Measurements from ENCODE around the gene PRPF38A. TPM values are rescaled to one million over a fixed set of nuclear protein-coding genes. Genes with fewer than 3 reads are reported as not detected.
A peak's percentile ranks its signal among the peaks of the same experiment; 100 is the strongest.
"Not testable (repeated sequence)": the region's sequence is repeated elsewhere in the genome, so short reads cannot be mapped to it uniquely, and the experiment has no call there.

Gene PRPF38A
- total RNA-seq, 2 donors from 2014 or later, result 72.7 to 74.3 TPM

GRCh38 chr1:52366517-52366827 lies 37.9 kb upstream of the PRPF38A start:
- 41 to 58% methylated on average over 8 of the region's 8 CpGs for WGBS, 2 experiments (ENCODE audit: insufficient coverage in 1 of 2, insufficient read length in 1 of 2)
- no peak overlapping the region for H3K27ac ChIP-seq (ENCODE audit: low read depth, low read length)

GRCh38 chr1:52367272-52367671 lies 37.1 kb upstream of the PRPF38A start:
- peaks cover 22% of the 10 kb centered on the region for H3K4me1 Mint-ChIP-seq
- Histone ChIP-seq H3K9ac (ENCODE audit: extremely low read depth, low read length, poor library complexity, severe bottlenecking) (no peak overlapping the region), H3K4me3 (ENCODE audit: low read length) (peak overlapping the region; percentile 96), H3K27me3 (ENCODE audit: control insufficient read depth, insufficient read depth, low read length, poor library complexity, severe bottlenecking) (no peaks in the 10 kb centered on the region), H3K4me1 (ENCODE audit: control insufficient read depth, insufficient read depth, low read length) (no peaks in the 10 kb centered on the region), H3K27ac (ENCODE audit: low read depth, low read length) (no peak overlapping the region), H3K9me3 (ENCODE audit: control insufficient read depth, low read length) (no peaks in the 10 kb centered on the region), H3K36me3 (ENCODE audit: control insufficient read depth, insufficient read depth, low read length) (peaks cover 32% of the 10 kb centered on the region)
- WGBS, 2 experiments (ENCODE audit: insufficient coverage in 1 of 2, insufficient read length in 1 of 2), result 80 to 87% methylated on average over 5 of the region's 5 CpGs
- no peaks in the 10 kb centered on the region for H3K9me3 Mint-ChIP-seq
- TF ChIP-seq CTCF (conservative IDR thresholded peaks at IDR 0.05), result no peak
- no peak for DNase-seq
- H3K27ac Mint-ChIP-seq, result no peak overlapping the region
- H3K27me3 Mint-ChIP-seq (ENCODE audit: insufficient read depth), result no peaks in the 10 kb centered on the region
- H3K4me3 Mint-ChIP-seq, result peak overlapping the region; percentile 94
- H3K36me3 Mint-ChIP-seq (ENCODE audit: low read depth), result peaks cover 22% of the 10 kb centered on the region

More at GRCh38 chr1:52366517-52366827, 37.9 kb upstream of the PRPF38A start:
- peak overlapping the region; percentile 96 for H3K4me3 ChIP-seq (ENCODE audit: low read length)
- H3K36me3 ChIP-seq (ENCODE audit: control insufficient read depth, insufficient read depth, low read length), result peaks cover 37% of the 10 kb centered on the region
- no peak for TF ChIP-seq CTCF (conservative IDR thresholded peaks at IDR 0.05)
- H3K4me1 Mint-ChIP-seq, result peaks cover 22% of the 10 kb centered on the region
- H3K27ac Mint-ChIP-seq, result no peak overlapping the region
- H3K27me3 ChIP-seq (ENCODE audit: control insufficient read depth, insufficient read depth, low read length, poor library complexity, severe bottlenecking), result no peaks in the 10 kb centered on the region
- H3K4me1 ChIP-seq (ENCODE audit: control insufficient read depth, insufficient read depth, low read length), result no peaks in the 10 kb centered on the region
- H3K27me3 Mint-ChIP-seq (ENCODE audit: insufficient read depth), result no peaks in the 10 kb centered on the region
- no peaks in the 10 kb centered on the region for H3K9me3 Mint-ChIP-seq
- no peaks in the 10 kb centered on the region for H3K9me3 ChIP-seq (ENCODE audit: control insufficient read depth, low read length)
- no peak for DNase-seq
- peak overlapping the region; percentile 94 for H3K4me3 Mint-ChIP-seq
- peaks cover 23% of the 10 kb centered on the region for H3K36me3 Mint-ChIP-seq (ENCODE audit: low read depth)
- no peak overlapping the region for H3K9ac ChIP-seq (ENCODE audit: extremely low read depth, low read length, poor library complexity, severe bottlenecking)

- no peak overlapping the region for H3K27ac ChIP-seq (ENCODE audit: low read depth, low read length)
- H3K4me1 Mint-ChIP-seq, result peaks cover 22% of the 10 kb centered on the region
These were observed 35.8 kb upstream of the PRPF38A start for GRCh38 chr1:52368383-52369172.

GRCh38 chr1:52369851-52370250 lies 34.6 kb upstream of the PRPF38A start:
- H3K4me1 Mint-ChIP-seq, result peaks cover 19% of the 10 kb centered on the region
- not testable (repeated sequence) for H3K4me1 ChIP-seq (ENCODE audit: control insufficient read depth, insufficient read depth, low read length); H3K27me3 Mint-ChIP-seq (ENCODE audit: insufficient read depth); H3K9me3 Mint-ChIP-seq; H3K4me3 Mint-ChIP-seq; H3K27ac Mint-ChIP-seq; H3K27me3 ChIP-seq (ENCODE audit: control insufficient read depth, insufficient read depth, low read length, poor library complexity, severe bottlenecking); H3K9ac ChIP-seq (ENCODE audit: extremely low read depth, low read length, poor library complexity, severe bottlenecking); H3K9me3 ChIP-seq (ENCODE audit: control insufficient read depth, low read length); H3K4me3 ChIP-seq (ENCODE audit: low read length); DNase-seq; H3K27ac ChIP-seq (ENCODE audit: low read depth, low read length)
- H3K36me3 Mint-ChIP-seq (ENCODE audit: low read depth), result peaks cover 27% of the 10 kb centered on the region
- 40 to 63% methylated on average over 1 of the region's 1 CpG for WGBS, 2 experiments (ENCODE audit: insufficient coverage in 1 of 2, insufficient read length in 1 of 2)
- peaks cover 35% of the 10 kb centered on the region for H3K36me3 ChIP-seq (ENCODE audit: control insufficient read depth, insufficient read depth, low read length)

More at GRCh38 chr1:52368383-52369172, 35.8 kb upstream of the PRPF38A start:
- H3K27me3 ChIP-seq (ENCODE audit: control insufficient read depth, insufficient read depth, low read length, poor library complexity, severe bottlenecking), result no peaks in the 10 kb centered on the region
- TF ChIP-seq CTCF (conservative IDR thresholded peaks at IDR 0.05), result peak; percentile 50
- peak overlapping the region; percentile 41 for H3K27ac Mint-ChIP-seq
- peaks cover 23% of the 10 kb centered on the region for H3K36me3 Mint-ChIP-seq (ENCODE audit: low read depth)
- peak overlapping the region; percentile 64 for H3K4me3 Mint-ChIP-seq
- H3K4me1 ChIP-seq (ENCODE audit: control insufficient read depth, insufficient read depth, low read length), result no peaks in the 10 kb centered on the region
- peak overlapping the region; percentile 66 for H3K4me3 ChIP-seq (ENCODE audit: low read length)
- H3K9me3 ChIP-seq (ENCODE audit: control insufficient read depth, low read length), result no peaks in the 10 kb centered on the region
- H3K27me3 Mint-ChIP-seq (ENCODE audit: insufficient read depth), result no peaks in the 10 kb centered on the region
- peak; percentile 88 for DNase-seq
- H3K9me3 Mint-ChIP-seq, result no peaks in the 10 kb centered on the region
- H3K36me3 ChIP-seq (ENCODE audit: control insufficient read depth, insufficient read depth, low read length), result peaks cover 33% of the 10 kb centered on the region
- WGBS, 2 experiments (ENCODE audit: insufficient coverage in 1 of 2, insufficient read length in 1 of 2), result 10 to 18% methylated on average over 22 to 51 of the region's 51 CpGs
- peak overlapping the region; percentile 6 for H3K9ac ChIP-seq (ENCODE audit: extremely low read depth, low read length, poor library complexity, severe bottlenecking)
